NOMO-1 treated with dmso at 0.1 percent for 144 hours (cell line): ENCODE measurements around the gene H6PD.

Experiments used
- DNase-seq: peaks from one replicate; lab custom pipeline; 2025; ENCODE audit not compliant: unreplicated experiment; lab: John Stamatoyannopoulos, UW

Gene H6PD

DNA sequence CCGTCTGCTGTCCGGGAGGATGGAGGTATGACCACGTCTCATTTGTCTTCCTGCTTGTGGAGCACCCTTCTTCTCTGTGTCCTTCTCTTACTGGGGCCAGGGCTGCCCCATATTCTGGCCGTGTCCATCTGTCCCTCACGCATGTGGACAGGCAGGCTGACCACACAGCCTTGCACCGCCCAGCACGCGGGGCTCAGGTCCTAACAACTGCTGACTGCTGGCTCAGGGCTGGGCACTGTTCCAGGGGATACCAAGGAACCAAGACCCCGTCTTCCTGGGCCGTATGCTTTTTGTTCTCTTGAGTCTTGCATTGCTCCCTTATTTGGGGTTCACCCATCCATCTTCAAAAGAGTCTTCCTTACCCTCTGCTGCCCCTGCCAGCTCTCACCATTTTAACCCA is 40.6 kb downstream of the H6PD start:
- no peak for DNase-seq

DNA sequence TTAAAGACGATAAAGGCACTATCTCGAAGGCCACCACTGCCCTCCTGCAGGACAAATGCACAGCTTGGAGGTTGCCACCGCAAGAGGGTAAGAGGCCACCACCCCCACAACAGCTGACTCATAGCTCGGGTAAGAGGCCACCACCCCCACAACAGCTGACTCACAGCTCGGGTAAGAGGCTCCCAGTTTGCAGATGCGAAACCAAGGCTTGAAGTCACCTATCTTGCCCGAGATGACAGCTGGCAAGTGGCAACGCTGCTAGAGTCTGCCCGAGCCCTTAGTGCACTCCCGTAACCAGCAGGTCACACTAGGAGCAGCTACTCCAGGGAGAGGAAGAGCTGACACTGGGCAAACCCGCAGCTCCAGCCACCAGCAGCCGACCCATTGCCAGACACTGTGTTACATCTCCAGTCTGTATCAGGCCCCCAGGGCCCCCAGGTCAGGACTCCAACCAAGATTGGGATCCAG is 41.0 kb downstream of the H6PD start:
- peak; percentile 92 for DNase-seq

DNA sequence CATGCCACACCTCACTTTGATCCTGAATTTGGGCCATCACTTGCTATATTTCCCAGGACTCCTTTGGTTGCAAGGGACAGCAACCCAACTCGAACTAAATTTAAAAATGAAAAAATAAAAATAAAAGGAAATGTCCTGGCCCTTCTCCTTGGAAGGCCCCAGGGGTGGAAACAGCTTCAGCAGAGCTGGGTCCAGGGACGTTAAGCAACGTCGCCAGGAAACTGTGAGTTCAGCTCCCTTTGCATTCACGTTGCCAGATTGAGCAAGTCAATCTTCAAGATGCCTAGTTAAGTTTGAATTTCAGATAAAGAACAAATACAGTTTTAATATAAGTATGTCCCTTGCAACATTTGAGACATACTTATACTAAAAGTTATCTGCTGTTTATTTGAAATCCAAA is 43.5 kb downstream of the H6PD start:
- DNase-seq = no peak

DNA sequence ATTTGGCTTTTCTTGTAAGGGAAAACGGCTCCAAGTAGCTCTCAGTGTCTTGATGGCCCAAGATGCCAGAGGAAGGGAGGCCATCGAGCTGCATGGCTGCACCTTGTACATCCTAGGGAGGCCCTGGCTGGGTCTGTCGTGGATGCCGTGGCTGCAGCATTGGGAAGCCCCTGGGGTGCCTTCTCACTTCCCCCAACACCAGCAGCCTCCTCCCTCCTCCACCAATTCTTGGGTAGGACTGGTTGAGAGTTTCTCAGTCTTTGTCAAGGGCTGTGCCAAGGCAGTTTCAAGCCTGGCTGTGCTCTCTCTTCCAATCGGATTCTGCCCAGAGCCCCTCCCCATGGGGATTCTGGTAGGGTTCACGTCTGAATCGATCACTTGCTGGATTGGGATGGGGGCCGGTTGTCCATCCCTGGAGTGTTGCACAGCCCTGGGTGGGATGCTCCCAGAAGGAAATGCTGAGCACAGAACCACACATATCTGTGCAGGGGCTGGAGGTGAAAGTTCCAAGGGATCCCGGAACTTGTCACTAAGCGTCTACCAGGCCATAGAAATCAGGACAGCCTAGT is 44.1 kb downstream of the H6PD start:
- DNase-seq = no peak

DNA sequence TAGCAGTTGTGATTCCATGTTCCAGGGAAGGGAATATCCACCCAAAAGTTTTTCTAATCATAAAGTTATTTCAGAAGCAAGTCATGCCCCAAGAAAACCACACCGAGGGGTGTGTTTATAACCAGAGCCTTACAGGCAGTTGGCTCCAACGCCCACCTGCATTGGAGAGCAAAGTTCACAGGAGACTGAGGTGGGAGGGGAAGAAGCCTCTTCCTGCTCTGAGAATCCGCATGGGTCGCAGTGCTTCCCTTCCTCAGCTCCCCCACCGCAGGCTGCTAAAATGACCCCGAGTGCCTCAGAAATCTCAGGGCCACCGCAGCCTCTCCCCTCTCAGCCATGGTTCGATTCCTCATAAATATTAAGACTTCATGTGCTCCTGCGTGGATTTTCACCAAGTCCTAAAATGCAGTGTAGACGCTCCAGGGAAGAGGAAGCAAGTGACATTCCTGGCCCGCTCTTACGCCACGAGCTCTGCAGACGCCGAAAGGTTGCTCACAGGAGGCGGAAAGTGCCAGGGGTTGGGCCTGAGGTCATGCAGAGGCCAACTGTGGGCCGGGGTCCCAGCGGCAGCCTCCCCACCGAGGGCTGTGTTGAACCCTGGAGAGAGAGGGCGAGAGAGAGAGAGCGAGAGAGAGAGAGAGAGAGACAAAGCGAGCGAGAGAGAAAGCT is 44.7 kb downstream of the H6PD start:
- no peak for DNase-seq

DNA sequence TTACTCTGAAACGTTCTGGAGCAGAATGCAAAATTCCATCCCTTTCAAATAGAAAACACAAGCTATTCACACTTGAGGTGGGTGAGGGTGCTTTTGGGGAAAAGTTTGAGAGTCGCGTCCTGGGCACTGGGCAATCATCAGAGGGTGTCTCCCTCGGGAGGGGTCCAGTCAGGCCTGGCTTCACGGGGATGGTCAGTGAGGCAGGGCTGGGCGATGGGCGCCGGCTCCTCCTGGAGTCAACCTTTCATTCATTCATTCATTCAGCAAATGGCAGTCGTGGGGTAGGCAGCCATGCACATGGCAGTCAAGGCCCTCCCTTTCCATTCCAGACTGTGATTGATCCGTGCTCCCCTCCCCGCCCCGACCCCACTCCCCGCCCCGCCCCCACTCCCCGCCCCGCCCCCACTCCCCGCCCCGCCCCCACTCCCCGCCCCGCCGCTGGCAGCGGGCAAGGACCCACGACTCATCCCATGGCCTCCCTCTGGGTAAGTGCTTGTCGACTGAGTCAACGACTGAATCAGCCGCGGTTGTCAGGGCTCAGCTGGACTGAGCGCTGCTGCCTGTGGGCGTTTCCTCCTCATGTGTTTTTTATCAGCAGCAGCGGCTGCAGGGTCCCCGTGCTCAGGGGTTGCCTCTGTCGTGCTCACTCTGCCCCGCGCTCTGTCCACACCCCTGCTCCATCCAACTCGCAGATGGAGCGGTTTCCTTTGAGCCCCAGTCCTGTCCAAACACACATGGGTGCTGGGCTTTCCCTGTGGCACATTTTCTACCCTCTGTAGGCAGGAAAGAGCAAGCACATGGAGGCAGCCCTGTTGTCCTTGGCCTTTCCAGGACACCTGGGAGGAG is 45.7 kb downstream of the H6PD start:
- DNase-seq = no peak

DNA sequence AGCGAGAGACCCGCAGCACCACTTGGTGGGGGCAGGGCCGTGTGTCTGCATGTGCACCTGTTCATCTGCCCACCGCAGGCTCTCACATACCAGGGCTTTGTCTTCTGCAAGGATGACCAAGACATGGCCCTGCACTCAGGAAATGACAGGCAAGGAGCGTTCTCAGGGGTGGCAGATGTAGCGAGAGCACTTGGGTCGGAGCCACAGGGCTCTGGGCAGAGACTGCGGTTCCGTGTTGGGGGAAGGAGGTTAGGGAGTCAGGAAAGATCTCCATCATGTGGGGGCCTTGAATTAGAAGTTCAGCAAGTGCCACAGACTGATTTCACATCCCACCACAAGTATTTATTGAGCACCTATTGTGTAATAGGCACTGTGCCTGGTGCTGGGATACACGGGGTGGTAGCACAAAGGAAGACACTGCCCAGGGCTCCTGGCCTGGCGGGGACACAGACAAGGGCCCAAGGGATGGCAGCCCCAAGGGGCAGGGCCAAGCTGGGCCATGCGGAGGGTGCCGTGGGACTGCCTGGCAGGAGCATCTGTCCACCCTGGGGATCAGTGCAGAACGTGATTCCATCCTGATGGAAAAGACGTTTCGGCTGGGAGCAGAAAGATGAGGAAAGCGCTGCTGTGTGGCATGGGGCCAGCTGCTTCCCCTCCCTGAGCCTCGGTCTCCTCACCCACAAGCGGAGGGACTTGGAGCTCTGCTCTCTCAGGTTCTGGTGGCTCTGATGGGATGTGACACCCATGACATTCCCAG is 46.7 kb downstream of the H6PD start:
- DNase-seq = no peak

DNA sequence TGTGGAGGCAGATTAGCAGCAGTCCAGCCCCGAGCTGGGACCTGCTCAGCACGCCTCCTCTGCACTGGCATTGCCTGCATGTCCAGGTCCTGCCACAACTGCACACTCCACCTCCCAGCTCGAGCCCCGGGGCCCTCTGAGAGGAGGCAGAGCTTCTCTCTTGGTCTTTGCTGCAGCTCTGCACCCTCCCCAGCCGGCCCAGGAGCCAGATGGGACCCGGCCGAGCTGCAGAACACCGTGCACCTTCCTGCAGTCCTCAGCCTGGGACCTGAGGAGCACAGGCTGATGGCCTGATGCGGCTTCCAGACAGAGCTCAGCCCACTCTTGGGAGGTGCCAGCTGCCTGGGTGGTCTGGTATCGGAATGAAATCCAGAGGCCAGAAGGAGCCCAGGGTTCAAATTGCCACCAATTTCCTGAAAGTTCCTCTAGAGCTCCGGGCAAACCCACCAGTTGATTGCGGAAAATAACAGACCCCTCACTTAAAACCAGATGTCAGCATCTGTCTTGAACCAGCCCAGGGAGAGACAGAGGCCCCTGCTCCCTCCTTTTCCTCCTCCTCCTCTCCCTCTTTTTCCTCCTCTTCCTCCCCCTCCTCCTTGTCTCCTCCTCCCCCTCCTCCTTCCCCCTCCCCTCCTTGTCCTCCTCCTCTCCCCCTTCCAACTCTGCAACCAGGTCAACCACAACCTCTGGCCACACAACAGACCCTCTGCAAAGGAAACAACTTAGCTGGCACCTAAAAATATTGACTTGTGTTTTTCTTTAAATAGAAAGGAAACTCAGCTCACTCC is 47.5 kb downstream of the H6PD start:
- no peak for DNase-seq

DNA sequence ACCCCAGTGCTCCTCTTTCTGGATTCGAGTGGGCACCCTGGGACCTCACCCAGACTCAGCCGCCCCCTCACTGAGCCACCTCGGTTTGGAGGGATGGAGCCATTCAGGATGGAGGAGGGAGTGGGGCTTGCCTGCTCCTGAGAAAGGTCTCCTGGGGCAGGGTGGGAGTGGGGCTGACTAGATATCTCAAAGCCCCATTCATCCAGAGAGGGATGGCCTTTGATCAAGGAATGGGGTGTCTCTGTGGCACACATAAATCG is 48.1 kb downstream of the H6PD start:
- DNase-seq = no peak

DNA sequence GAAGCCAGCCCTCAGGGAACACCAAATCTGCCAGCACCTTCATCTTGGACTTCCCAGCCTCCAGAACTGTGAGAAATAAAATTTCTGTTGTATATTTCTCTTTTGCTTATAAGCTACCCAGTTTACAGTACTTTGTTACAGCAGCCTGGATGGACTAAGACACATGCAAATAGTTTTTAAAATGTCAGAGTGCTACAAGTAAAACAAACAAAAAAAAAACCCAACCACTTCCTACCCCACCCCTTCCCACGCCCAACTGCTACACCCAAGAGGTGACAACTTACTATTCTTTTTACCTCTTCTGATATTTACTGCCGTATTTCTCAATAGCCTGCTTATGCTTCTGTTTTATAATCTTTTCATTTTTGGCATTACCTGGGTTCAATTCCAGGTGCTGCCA is 49.5 kb downstream of the H6PD start:
- DNase-seq = no peak

DNA sequence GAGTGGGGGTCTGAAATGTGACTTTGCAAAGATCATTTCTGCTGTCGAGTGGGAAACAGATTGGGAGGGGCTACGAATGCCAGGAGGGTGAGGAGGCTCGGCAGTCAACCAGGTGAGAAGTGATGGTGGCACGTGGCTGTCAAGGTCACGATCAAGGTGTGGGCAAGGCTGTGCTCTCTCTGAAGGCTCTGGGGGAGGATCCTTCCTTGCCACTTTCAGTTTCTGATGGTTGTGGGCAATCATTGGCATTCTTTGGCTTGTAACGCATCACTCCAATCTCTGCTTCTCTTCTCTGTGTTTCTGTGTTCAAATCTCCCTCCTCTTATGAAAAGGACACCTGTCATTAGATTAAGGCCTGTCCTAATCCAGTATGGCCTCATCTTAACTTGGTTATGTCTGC is 52.0 kb downstream of the H6PD start:
- no peak for DNase-seq

DNA sequence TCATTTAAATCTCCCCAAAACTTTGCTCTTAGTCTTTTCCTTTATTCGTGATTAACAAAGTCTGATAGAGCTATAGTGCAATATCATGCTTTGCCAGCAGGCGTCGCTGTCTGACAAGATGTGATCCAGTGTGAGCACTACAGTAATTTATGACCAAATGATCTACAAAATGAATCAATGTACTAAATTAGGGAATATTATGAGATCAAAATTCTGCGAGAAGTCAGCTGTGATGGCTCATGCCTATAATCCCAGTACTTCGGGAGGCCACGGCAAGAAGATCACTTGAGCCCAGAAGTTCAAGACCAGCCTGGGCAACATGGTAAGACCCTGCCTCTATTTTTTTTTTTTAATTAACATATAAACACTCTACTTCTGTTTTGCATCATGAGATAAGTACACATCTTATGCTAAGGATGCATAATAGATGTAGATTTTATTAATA is 54.5 kb downstream of the H6PD start:
- DNase-seq = no peak

DNA sequence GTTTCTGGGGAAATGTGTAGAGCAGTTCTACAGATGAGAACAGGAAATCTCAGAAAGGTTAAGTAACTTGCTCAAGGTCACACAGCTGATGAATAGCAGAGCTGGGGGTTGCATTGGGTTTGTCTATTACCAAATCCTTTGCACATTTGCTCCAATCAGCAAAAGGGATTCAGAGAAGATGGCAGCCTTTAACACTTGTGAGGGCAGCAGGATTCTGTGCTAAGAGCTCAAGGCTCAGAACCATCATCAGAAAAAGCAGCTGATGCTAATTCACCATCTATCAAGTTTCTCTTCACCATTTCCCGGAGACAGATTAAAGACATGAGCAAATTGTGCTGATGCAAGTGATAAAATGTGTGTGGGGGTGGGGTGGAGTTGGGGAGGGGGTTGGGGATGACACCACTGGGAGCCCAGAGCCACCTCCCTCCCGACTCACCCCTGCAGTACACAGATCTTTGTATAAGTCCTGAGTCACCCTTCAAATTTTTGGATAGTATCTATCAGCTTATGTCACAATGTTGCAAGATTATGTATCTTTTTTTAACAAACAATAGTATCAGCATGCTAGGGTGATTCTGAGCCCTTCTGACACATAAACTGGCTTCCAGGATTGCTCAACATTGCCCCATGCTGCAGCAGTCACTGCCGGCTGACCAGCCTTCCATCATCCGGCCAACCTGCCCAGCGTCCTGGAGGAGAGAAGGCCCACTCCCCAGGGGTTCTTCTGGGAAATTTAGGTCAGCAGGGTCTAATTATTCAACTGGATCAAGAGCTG is 55.3 kb downstream of the H6PD start:
- DNase-seq = peak; percentile 46

DNA sequence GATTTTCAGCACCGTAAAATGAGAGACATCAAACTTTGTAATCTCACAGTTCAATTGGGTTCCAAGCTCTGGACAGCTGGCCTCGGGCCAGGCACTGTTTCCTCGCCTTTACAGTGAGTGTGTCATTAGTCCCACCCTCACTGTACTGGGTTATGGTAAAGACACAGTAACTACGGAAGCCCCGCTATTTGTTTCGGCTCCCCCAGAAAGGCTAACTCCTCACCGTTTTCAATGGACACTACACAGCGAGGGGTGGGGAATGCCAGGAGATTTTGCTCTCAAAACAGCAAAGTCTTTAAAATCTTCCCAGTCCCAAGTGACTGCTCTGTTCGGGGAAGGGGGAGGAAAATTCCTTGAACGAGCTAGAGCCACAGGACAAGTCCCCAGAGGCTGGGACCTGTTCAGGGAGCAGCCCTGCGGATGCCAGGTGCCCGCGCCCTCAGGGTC is 57.4 kb downstream of the H6PD start:
- no peak for DNase-seq

DNA sequence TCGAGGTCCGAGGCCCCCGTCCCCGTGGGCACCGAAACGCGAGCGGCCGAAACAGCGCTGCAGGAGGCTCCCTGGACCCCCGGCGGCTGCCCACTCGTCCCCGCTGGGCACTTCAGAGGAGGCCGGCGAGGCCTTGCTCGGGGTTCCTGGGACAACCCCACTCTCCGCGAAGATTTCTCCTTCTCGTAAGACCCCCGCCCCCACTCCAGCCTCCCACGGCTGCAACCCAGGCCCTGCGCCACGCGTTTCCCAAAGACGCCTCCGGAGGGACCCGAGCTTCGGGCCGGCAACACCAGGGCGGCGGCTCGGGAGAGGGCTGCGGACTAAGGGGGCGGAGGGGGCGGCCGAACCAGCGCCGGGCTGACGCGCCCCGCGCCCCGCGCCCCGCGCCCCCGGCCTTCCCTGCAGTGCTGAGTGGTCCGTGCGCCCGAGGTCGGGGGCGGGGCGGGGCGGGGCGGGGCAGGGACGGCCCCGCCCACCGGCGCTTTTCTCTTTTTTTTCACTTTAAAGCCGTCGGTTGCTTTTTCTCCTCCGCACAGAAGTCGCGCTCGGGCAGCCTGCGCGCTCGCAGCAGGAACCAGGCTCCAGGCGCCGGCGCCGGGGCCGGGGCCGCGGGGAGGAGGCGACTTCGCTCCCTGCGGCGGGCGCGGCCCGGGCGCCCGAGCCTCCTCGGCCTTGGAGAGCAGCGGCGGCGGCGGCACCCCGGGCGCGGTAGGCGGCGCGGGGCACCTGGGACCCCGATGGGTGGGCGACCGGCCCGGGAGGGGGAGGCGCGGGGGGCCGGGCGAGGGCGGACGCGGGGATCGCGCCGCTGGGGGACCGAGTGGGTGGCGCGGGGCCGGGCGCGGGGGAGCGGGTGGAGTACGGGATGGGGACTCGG is 58.0 kb downstream of the H6PD start, which contains the start of gene SPSB1:
Gene SPSB1 (plus strand): TSS at position 534 of the 880 bp plus-strand sequence. CDS start 62,998 bp downstream, outside the sequence.
- DNase-seq = peak; percentile 37

DNA sequence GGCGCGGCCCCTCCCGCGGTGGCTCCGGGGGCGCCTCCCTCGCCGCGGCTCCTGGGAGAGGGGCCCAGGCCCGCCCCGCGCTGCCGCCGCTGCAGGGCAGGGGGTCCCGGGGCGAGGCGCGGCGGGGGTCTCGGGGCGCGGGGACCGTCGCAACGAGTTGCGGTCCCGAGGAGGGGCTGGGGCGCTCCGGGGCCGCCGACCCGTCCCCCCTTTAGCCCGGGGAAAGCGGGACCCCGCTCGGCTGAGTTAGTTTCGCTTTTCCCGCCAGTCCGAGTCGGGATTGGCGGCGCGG is 58.6 kb downstream of the H6PD start:
- no peak for DNase-seq

DNA sequence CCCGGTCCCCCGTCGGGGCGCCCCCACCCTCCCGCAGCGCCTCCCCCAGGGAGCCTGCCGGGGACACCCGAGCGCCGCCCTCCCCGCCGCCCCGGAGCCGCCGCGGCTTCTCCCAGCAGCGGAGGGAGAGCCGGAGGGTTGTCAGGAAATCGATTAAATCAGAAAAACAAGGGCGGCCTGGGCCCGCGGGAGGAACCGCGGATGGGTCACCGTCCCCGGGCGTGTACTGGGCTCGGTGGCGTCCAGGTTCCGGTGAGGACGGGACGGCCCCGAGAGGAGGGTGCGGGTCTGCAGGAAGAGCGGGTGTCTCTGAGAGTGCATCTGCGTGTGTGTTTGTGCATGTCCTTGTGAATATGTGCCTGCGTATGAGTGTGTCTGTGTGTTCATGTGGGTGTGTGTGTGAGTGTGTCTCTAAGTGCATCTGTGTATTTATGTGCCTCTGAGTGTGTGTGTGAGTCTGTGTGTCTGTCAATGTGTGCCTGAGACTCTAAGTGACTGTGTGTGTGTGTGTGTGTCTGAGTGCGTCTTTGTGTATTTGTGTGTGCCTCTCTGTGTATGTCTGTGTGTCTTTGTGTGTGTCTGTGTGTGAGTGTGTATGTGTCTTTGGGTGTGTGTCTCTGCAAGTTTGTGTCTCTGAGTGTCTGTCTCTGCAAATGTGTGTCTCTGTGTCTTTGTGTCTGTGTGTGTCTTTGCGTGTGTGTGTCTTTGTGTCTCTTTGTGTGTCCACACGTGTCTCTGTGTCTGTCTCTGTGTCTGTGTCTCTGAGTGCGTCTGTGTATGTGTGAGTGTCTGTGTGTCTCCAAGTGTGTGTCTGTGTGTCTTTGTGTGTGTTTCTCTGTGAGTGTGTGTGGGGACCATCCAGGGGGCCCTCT is 59.2 kb downstream of the H6PD start:
- DNase-seq = no peak

DNA sequence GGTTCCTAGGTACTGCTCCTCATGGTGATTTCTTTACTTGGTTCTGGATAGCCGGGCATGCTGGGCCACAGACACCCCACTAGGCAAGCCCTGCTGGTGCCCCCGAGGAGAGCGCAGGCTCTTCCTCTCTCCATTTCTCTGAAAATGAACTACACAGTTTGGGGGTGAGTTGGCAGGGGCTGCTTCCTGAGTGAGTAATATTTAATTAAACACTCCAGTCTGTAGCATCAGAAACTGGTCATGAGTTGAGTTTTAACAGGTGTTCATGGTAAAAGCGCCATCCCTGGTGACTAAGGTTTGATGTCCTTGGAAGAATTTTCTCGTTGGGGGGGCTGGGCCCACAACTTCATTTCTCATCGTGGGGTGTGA is 59.8 kb downstream of the H6PD start:
- DNase-seq = no peak
